OCI-LY7 (cell line): ENCODE results near the gene ALLC. TPM values are rescaled to one million over a fixed set of nuclear protein-coding genes. Genes with fewer than 3 reads are reported as not detected.

ENCODE experiments used
- BruUV-seq: library from RNA; stranded (reverse); fragments of 400-500 nt; replicated peaks from 2 replicates; lab custom pipeline; 2021; lab: Mats Ljungman, UMichigan
- CTCF ChIA-PET: fragments of 300-600 bp; sonication (Branson Sonifier 250); formaldehyde crosslinking; loops from one replicate; lab custom pipeline; 2022; ENCODE audit warnings: antibody characterized with exemption; ENCODE audit not compliant: unreplicated experiment; lab: Charles Lee
- POLR2A ChIA-PET: fragments of 300-600 bp; sonication (Branson Sonifier 250); formaldehyde crosslinking; loops from one replicate; lab custom pipeline; 2022; ENCODE audit warnings: antibody characterized with exemption; lab: Charles Lee
- DNase-seq: peaks from one replicate; pipeline ENCODE4 v3.0.0-alpha.2; 2015; ENCODE audit warnings: low spot score
- H2AFZ ChIP-seq: fragments of 200-600 bp; sonication (generic), shearing (Covaris generic); 2 replicates; pipeline ENCODE4 v1.6.1; 2014; ENCODE audit warnings: mild to moderate bottlenecking, antibody characterized with exemption, low read length, moderate library complexity
- H3K27ac ChIP-seq: fragments of 200-600 bp; sonication (generic); 2 replicates; pipeline ENCODE4 v1.5.1; 2014; ENCODE audit warnings: mixed run types, low read depth, mild to moderate bottlenecking, moderate library complexity, low read length, inconsistent platforms; ENCODE audit not compliant: poor library complexity, severe bottlenecking
- H3K36me3 ChIP-seq: fragments of 200-600 bp; sonication (generic); 2 replicates; pipeline ENCODE4 v1.6.1; 2014; ENCODE audit warnings: mild to moderate bottlenecking, antibody characterized with exemption, low read length, moderate library complexity, mixed read lengths; ENCODE audit not compliant: insufficient read depth
- H3K4me1 ChIP-seq: fragments of 200-600 bp; sonication (generic); 2 replicates; pipeline ENCODE4 v1.5.1; 2014; ENCODE audit warnings: mild to moderate bottlenecking, low read length; ENCODE audit not compliant: insufficient read depth, poor library complexity, severe bottlenecking
- H3K4me2 ChIP-seq: fragments of 200-600 bp; sonication (generic); 2 replicates; pipeline ENCODE4 v1.6.1; 2014; ENCODE audit warnings: mild to moderate bottlenecking, low read length
- H3K4me3 ChIP-seq: fragments of 200-600 bp; sonication (generic); 2 replicates; pipeline ENCODE4 v1.5.1; 2014; ENCODE audit warnings: mild to moderate bottlenecking, low read depth, low read length; ENCODE audit not compliant: poor library complexity, severe bottlenecking
- H3K79me2 ChIP-seq: fragments of 200-600 bp; sonication (generic); 2 replicates; pipeline ENCODE4 v1.6.1; 2016; ENCODE audit warnings: low read depth, mild to moderate bottlenecking, low read length, moderate library complexity, mixed read lengths; ENCODE audit not compliant: insufficient read depth
- H3K9me2 ChIP-seq: fragments of 200-600 bp; sonication (generic); 2 replicates; pipeline ENCODE4 v1.6.1; 2016; ENCODE audit warnings: mild to moderate bottlenecking, low read length, mixed read lengths; ENCODE audit not compliant: insufficient read depth
- H3K9me3 ChIP-seq: fragments of 200-600 bp; sonication (generic); 2 replicates; pipeline ENCODE4 v1.6.1; 2014; ENCODE audit warnings: mild to moderate bottlenecking, mixed run types, low read length, mixed read lengths
- H4K20me1 ChIP-seq: fragments of 200-600 bp; sonication (generic); 2 replicates; pipeline ENCODE4 v1.6.1; 2014; ENCODE audit warnings: mild to moderate bottlenecking, antibody characterized with exemption, low read length, moderate library complexity, mixed read lengths; ENCODE audit not compliant: insufficient read depth
- EZH2phosphoT487 ChIP-seq: fragments of 200-600 bp; sonication (generic); IDR thresholded peaks from 2 replicates; pipeline ENCODE4 v1.6.1; 2018; ENCODE audit warnings: low read depth, borderline replicate concordance, mild to moderate bottlenecking, mixed run types, antibody characterized with exemption, low read length, moderate library complexity, mixed read lengths
- intact Hi-C: fragments of 100-400 bp; cut with micrococcal nuclease; formaldehyde crosslinking; loops from one replicate; pipeline ENCODE4 v1.10.0; 2022; ENCODE audit not compliant: unreplicated experiment
- total RNA-seq, 2 experiments: library from RNA; depleted of rRNA in 1 of 2; stranded (reverse); fragments of >200 nt in 1 of 2; shearing (Covaris generic) in 1 of 2; gene quantifications; 2 replicates each; pipeline ENCODE4 v1.2.3, GENCODE V29; 2014 to 2022
- TF ChIP-seq, protein P1 (sequence below): fragments of 200-600 bp; sonication (generic); conservative IDR thresholded peaks from 2 replicates; pipeline ENCODE4 v1.5.1; 2014; ENCODE audit warnings: mild to moderate bottlenecking, antibody characterized with exemption, low read length, moderate library complexity, mixed read lengths

The ALLC gene
- total RNA-seq, 2 experiments from 2014 or later = not detected

DNA sequence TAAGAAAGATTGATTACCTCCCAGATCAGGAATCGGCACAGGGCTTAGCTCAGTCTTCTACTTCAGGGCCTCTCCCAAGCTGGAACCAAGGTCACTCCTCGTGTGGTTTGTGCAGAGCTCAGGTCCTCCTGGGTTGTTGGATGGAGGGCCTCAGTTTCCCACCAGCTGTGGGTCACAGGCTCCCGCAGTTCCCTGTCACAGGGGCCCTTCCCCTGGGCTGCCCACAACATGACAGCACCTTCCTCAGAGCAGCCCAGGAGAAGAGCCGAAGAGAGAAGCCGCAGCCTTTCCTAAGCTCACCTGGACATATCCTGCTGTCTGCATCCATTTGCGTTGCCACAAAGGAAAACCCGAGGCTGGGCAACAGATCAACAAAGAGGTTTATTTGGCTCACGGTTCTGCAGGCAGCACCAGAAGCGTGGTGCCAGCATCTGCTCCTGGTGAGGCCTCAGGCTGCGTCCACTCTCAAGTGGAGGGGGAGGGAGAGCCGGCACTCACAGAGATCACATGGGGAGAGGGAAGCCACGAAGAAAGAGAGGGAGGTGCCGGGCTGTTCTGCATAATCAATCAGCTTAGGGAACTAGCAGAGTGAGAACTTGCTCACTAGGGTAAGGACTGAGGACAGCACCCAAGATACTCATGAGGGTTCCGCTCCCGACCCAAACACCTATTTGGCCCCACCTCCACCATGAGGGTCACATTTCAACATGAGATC, 13.0 kb upstream of the ALLC start:
- Histone ChIP-seq H3K79me2 (no peaks in the 10 kb centered on the region), H3K4me1 (no peaks in the 10 kb centered on the region), H3K4me3 (no peak overlapping the region), H3K36me3 (no peaks in the 10 kb centered on the region), H3K9me2 (no peaks in the 10 kb centered on the region), H4K20me1 (no peaks in the 10 kb centered on the region), H3K4me2 (no peak overlapping the region), H3K27ac (no peak overlapping the region), H2AFZ (no peak overlapping the region), H3K9me3 (no peaks in the 10 kb centered on the region)
- TF ChIP-seq, protein P1, sequence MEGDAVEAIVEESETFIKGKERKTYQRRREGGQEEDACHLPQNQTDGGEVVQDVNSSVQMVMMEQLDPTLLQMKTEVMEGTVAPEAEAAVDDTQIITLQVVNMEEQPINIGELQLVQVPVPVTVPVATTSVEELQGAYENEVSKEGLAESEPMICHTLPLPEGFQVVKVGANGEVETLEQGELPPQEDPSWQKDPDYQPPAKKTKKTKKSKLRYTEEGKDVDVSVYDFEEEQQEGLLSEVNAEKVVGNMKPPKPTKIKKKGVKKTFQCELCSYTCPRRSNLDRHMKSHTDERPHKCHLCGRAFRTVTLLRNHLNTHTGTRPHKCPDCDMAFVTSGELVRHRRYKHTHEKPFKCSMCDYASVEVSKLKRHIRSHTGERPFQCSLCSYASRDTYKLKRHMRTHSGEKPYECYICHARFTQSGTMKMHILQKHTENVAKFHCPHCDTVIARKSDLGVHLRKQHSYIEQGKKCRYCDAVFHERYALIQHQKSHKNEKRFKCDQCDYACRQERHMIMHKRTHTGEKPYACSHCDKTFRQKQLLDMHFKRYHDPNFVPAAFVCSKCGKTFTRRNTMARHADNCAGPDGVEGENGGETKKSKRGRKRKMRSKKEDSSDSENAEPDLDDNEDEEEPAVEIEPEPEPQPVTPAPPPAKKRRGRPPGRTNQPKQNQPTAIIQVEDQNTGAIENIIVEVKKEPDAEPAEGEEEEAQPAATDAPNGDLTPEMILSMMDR = no peak
- no peak for TF ChIP-seq EZH2phosphoT487
- no peak for DNase-seq
- ChIA-PET CTCF (no interaction called here), POLR2A (interaction anchor here (1.0 to 1.4 kb wide), 3 partner anchors 11 to 164 kb away, joined by 3 to 7 read pairs (median 5); no protein-coding TSS in a partner anchor)
- intact Hi-C loops = no loop called here
- BruUV-seq = no TSS peak

- Histone ChIP-seq H3K4me1 (peaks cover 4% of the 10 kb centered on the region), H3K9me2 (no peaks in the 10 kb centered on the region), H3K4me3 (no peak overlapping the region), H3K9me3 (no peaks in the 10 kb centered on the region), H2AFZ (no peak overlapping the region), H3K4me2 (no peak overlapping the region), H3K36me3 (no peaks in the 10 kb centered on the region), H3K27ac (no peak overlapping the region), H4K20me1 (no peaks in the 10 kb centered on the region), H3K79me2 (no peaks in the 10 kb centered on the region)
- no peak for DNase-seq
- POLR2A ChIA-PET = interaction anchor here (1.4 kb wide), 1 partner anchor 19 kb away, joined by 7 read pairs; no protein-coding TSS in a partner anchor
- no peak for TF ChIP-seq EZH2phosphoT487
- TF ChIP-seq, protein P1 = no peak
- intact Hi-C loops = no loop called here
- CTCF ChIA-PET = interaction anchor here (0.6 kb wide), 1 partner anchor 46 kb away, joined by 3 read pairs; no protein-coding TSS in a partner anchor
- no TSS peak for BruUV-seq
These were observed 12.1 kb upstream of the ALLC start for GRCh38 chr2:3645745-3646389.
